Bone marrow (tissue), 2 donors: ENCODE results near the gene KIAA1217.
"Not testable (repeated sequence)": the region's sequence is repeated elsewhere in the genome, so short reads cannot be mapped to it uniquely, and the experiment has no call there.

Experiments
- DNase-seq, 2 donors: peaks; one replicate each; lab custom pipeline; 2025; lab: John Stamatoyannopoulos, UW

Gene KIAA1217

DNA sequence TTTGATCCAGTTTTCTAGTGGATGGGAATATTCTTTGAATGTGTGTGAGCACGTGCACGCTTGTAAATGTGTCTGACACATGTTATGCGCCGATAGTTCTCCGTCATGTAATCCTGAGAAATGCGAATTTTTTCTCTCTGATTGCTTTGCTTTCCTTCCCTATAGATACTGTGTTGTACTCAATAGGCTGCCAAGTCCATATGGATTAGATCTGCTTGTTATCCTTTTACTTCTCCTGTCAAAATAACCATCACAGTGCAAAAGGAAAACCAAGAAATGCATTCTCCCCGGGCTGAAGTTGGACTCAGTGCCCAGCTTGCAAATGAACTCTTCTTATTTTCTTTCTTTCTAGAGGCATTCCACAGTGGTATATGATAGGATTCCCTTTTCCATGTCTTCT, 131.9 kb downstream of the KIAA1217 start:
- no peak for DNase-seq

DNA sequence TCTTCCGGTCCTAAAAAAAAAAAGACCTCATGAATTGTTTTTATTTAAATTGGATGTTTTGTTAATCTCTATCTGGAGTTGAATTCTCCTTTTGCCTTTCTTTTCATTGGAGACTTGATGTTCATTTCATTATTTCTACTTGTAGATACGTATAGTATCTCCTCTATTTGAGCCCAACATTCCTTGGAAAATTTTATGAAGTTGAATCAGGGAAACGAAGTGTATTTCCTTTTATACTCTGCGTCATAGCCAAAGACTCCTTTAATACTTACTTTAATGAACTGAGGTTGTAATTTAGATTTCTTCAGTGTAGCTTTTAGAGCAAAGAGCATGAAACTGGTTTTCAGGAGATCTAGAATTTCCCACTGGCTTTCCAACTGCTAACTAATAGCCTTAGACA, 132.4 kb downstream of the KIAA1217 start:
- DNase-seq: no peak

DNA sequence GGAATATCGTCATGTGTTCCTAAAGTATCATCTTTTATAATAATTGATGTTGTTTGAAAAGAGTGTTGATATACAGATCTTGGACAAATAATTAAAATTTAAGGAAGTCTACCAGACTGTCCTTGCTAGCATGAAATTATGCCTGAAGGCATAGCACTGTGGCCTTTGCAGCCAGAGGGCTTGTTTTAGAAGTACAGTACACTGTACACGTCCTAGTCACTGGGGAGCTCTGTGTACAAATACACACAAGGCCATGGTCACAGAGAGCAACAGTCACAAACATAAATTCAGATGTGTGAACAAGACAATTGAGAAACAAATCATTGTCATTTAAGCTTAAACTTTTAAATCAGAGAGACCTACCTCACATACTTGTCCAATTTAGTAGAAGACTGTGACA, 133.0 kb downstream of the KIAA1217 start:
- DNase-seq: no peak

DNA sequence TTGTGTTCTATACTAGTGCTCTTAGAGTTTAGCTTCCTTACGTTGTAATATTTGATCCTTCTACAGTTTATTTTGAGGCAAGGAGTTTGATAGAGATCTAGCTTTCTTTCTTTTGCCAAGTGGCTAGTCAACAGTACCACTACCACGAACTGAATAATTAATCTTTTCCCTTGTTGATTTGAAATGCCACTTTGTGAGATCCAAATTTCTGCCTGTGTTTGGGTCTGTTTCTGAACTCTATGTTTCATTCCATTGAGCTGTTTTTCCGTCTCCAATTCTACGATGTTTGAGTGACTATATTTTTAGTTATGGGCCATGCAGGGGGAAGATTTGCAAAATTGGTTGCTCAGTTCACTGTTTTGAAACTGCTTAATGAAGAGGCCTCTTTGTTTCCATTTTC, 134.7 kb downstream of the KIAA1217 start:
- no peak for DNase-seq

DNA sequence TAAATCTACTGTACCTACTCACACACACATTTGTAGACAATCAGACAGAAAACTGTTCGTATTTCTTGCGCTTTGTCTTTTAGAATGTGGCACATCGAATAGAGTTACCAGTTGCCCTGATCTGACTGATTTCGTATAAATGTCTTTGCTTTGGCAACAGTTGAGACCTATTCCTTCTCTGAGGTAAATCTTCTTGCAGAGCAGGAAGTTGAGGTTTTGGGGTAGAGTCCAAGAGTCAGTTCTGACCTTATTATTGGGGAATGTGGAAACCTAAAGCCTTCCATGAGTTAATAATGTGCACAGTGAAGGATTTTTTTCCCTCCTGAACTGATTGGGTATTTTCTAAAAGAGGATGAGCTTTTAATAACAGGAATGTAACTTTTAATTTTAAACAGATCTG, 135.3 kb downstream of the KIAA1217 start:
- no peak for DNase-seq

DNA sequence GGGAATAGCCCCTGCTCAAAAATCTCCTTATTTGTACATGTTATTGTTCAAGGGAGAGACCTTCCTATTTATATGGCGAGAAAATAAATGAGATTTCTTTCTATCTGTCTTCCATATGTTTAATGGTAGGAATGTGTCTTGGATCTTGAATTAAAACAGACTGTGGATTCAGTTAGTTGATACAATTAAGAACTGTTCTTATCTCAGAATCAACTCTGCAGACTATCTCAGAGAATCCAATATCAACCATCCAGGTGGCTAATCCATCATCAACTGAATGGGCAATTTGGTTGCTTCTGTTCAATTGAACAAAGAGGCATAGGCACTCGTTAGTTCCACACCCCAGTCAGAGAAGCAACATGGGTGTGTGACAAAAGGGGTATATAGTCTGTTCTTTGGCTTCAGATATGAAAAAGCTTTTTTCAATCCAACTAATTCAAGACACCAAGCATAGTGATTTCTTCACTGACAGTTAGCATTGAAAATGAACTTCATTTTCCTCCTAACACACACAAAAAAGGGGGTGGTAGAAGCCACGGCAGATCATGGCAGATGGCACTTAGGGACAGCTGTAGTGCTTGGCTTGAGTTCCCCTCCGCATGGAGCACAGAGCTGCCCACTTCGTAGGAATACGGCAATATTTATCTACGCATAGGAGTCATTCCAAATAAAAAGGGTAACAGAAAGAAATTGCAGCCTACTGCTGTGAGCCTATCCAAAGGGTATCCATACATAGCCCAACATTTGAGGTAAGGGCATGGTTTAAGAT, 135.9 kb downstream of the KIAA1217 start:
- DNase-seq: no peak

DNA sequence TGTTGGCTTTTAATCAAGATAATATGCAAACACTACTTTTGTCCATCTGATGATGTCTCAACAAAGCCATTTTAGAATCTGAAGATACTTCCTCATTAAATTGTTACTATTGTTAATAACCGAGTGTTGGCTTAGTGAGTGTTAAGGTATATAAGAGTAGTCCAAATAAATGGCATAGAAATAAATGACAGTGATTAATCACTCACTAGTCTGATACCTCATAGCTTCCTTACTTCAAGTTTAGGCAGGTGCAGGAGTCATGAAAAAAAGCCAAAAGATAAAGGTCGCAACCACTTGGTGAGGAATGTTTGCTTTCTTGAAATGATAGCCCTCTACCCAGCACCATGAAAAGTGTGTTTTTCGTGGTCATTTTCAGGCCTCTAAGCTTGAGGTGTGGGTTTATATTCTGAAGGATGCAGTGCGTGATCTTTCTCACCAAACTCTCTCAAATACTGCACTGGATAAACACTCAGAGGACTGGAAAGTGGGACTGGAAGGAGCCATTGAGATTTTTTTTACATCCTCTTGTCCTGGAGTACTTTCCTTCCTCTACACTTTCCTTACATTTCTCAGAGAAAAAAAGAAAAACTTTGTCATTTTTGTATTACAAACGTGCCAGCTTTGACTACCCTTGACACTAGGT, 138.1 kb downstream of the KIAA1217 start:
- DNase-seq: no peak

DNA sequence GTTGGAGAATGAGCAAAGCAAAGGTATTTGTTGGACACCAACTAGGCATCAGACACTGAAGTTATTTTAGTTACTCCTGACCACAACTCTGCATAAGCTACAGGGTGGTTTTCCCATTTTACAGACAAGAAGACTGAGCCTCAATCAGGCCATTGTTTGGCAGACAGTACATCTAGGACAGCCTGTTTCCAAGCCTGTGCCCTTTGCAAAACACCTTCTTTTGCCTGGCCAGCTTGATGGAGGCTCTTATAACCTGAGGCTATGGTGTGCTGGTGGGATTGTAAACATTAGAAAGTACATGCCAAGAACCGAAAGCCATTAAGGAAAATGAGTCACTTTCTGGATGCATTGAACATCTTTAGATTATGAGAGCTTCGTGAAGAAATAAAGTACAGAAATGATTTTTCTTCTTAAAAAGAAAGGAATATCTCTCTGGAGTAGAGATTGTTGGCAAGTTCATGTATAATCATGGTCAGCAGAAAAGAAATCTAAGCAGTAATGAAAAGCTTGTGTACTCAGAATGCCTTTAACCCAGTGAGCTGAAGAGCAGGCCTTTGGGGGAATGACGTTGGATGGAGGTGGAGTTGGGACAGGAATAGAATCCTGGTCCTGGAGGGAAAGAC, 140.6 kb downstream of the KIAA1217 start:
- DNase-seq: no peak

DNA sequence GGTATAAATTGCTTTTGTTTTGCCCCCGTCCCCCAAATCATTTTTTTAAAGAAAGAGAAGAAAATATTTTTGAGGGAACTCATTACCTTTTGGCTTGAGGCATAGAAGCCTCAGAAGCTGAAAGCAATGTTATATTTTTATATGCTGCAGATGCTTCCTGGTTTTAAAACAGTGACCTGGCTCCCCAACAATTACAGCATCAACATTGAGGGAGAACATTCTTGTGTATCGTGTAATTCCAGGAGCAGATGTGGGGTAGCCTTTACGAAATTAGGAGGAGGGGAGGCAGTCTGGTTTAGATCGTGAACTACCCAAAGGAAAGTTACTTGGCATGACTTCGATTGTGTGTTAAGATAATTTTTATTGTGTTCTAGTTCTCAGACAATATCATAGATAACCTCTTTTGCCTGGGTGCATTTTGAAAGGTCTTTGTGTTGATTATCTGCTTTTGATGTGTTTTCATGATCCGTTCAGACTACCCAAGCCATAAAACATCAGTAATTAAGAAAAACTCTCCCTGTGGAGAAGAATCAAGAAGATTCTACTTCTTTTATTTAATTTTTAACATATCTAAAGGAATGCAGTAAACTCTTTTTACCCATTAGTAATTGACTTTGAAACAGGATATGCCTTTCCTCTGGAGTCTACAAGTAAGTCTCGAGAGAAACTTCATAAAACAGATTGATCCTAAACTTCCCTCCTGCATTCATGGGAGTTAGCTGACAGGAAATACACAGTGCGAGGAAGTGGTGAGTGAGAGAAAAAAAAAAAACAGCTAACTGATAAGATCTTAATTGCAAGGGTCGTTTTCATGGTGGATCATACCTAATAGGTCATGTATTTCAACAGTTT, 141.4 kb downstream of the KIAA1217 start:
- DNase-seq: no peak

DNA sequence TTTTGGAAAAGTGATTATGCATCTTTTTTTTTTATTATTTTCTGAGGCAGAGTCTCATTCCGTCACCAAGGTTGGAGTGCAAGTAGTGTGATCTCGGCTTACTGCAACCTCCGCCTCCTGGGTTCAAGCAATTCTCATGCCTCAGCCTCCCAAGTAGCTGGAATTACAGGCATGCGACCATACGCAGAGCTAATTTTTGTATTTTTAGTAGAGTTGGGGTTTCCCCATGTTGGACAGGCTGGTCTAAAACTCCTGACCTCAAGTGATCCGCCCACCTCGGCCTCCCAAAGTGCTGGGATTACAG, 141.9 kb downstream of the KIAA1217 start:
- DNase-seq: not testable (repeated sequence)

DNA sequence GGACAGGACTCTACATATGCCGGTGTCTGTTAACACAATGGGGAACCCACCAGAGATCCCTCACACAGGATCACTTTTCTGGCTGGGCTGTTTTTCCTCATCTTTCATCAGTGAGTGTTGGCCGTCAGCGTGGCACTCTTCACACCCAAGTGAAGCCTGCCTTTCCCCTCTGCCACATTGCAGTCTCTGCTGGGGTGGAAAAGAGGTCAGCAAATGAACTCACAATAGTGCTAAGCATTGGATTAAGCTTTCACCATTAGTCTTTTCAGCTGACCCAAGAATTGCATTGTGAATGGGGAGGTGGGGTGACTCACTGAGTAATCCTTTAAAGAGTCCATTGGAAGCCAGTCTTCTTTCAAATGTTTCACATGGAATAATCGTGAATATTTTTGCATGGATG, 143.0 kb downstream of the KIAA1217 start:
- DNase-seq: no peak

DNA sequence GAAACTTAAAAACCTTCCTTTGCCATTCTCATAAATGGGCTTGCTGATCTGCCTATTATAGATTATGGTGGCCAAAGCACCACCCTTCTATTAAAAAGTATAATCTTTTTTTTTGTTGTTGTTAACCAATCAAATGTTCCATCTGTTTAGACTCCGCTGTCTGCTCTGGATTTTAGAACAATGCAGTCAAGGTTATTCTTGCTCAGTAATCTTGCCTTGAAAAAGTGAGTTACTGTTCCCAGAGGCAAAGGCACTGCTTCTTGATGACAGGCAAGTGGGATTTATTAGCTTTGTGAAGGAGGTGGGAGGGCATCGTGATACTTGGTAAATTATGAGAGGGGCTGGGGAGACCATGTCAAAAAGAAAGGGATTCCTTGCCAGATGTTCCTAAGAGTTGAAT, 143.5 kb downstream of the KIAA1217 start:
- no peak for DNase-seq

DNA sequence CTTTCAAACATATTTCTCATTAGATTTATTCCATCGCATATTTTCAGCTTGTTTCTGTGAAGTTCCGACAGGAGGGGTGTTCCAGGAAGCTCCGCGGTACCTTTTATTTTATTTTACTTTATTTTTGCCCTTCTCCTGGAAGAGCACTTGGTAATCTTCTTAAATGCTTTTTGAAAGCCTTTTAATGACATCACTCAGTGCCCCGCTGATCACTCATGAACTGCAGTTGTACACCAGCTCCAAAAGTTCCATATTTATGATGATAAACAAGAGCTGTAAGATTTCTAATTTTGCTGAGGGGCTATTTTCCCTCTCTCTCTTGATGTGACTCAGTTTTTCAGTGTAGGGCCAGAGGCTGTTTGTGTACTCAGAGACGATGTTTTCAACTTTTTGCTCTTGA, 144.4 kb downstream of the KIAA1217 start:
- no peak for DNase-seq

DNA sequence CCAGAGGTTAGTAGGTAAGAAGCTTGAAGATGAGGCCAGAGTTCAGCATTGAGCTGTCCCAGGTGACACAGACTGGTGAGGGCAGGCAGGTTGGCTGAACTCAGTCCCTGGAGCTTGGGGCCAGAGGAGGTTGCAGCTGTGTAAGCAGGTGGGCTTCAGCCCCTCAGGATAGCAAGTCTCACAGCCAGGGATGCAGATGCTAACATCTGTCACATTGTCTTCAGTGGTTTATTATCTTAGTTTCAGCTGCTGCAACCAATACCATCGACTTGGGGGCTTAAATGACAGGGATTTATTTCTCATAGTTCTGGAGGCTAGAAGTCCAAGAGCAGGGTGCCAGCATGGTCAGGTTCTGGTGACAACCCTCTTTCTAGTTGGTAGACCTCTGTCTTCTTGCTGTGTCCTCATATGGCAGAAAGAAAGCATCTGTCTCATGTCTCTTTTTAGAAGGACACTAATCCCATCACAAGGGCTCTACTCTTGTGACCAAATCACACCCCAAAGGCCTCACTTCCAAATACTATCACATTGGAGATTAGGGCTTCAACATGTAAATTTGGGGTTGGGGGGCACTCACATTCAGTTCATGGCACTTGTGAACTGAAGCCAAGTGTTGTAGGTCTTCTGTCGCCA, 146.2 kb downstream of the KIAA1217 start:
- no peak for DNase-seq

DNA sequence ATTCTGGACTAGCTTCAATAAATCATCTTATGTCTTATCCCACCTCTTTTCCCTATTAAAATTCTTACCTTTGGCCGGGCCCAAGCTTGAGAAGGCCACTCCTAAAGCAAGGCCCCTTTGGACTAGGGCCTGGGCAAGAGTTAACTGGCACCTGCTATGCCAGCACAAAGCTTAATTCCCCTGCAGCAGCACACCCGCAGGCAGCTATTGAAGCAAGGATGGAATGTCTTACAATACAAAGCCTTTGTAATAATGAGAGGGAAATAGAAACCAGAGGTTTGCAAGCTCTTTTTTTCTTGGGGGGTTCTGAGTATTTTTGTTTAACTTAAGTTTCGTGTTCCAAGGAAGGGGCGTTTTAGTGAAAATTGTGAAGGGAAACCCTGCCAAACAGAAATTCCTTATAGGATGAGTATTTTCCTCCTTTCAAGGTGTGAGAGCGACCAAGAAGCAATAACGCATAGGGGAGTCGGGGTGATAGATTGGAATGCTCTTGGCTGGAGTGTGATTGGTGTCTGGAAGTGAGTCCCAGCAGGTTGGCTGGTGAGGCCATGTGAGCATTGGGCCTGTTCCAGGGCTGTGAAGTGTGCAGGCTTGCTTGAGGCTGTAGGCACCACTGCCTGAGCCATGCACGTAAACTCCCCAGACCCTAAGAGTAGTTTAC, 148.5 kb downstream of the KIAA1217 start:
- DNase-seq: no peak

DNA sequence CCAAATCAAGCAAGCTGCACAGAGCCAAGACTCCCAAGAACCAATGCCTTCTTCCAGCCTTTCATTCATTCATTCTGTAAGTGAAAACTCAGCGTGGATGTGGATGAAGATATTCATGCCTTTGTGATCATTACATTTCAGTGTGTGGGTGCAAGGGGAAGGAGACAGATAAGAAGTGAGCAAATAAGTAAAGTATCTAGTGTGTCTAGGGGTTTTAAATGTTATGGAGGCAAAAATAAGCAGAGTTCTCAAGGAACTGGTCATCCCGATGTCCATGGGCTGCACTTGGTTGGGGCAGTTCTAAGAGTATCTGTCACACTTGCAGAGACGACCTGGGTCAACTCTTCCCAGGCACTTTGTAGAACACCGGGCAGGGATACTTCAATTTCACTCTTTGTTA, 149.1 kb downstream of the KIAA1217 start:
- DNase-seq: no peak

DNA sequence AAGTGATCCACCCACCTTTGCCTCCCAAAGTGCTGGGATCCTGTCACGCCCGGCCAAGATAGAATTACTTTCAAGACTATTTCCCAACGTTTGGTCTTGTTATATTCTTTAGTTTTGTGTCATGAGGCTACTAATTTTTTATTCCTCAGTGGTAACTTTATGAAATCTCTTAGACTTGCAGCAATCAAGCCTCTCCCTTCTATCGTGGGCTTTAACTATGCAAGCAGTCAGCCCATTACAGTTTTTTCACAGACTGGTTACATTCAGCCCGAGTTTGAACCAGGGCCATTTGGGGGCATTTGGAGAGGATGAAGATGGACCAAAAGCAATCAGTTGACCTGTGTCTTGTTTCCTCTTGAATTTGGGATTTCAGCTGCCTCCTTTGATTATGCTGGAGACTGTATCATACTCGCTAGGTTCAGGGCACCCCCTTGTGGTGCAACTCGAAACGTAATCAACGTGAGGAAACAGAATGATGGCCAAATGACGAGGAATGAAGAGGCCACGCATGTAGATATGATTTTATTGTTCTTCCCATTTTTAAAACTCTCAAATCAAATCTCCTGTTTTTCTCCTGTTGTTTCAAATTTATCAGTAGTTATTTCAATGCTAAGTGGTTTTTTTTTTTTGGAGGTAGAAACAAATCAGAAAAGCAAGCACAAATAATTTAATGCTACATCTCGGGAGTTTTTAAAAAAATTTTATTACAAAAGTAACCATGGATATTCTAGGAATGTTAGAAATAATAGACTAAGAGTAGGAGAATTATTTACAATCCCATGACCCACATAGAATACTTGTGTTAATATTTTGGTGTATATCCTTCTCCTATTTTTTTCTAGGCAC, 151.6 kb downstream of the KIAA1217 start:
- no peak for DNase-seq

DNA sequence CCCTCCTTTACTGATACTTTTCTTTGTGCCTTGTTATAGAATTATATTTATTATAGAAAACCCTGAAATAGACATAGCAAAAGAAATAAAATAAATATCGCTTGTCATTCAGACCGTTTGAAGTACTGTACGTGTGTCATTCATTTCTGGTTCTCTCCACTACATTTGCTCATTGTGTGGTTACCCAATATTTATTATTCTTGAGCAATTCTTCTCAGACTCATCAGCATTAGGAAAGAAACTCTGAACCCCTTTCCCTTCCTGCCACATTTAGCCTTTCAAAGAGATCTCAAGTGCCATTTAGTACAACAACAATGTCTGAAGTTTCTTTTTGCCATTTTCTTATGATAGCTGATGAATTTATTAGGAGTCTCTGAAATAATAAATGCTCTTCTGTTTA, 154.1 kb downstream of the KIAA1217 start:
- DNase-seq: no peak

DNA sequence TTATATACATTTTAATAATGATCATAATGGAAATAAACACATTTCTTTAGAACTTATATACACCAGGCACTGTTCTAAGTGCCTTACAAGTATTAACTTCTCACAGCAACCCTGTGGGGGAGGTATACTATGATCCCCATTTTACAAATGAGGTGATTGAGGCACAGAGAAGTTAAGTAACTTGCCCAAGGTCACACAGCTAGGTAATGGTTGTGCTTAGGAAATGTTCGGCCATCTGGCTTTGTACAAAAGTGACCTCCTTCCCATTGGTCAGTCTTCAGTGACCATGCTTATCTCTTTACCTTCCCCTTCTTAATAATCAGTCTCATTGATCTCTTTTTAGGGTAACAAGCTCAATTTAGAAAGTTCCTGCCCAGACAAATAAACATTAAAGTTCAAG, 158.8 kb downstream of the KIAA1217 start:
- no peak for DNase-seq

DNA sequence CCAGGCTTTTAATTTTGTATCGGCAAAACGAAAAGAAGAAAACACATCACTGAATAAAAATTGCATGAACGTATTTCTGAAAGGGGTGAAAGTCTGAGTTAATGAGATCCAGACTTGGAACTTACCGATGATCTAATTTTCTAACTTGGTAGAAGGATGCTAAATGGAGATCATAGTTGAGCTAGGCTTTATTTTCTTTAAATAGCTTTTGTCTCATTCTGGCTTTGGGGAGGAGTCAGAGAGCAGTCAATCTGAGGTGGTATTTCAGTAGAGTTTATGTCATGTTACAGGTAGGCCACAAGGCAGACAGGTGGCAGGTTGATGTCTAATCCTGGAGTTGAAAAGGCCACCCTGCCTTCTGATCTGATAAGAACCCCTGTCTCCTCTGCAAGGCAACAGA, 161.9 kb downstream of the KIAA1217 start:
- no peak for DNase-seq

DNA sequence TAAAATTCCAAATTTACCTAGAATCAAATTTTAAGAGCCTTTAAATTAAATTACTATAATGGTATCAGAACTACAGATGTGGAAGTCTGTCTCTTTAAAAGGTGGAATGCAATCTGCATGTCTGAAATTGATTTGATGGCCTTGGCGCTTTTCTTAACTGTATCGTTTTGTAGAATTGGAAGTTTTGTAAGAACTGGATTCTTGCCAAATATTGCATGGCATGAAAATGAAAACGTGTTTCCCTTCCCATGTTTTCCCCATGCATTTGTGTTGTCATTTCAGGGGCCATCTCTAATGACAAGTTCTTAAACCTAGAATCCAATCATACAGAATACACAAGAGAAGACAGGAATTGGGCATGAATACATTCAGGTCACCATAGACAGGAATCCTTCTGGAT, 162.5 kb downstream of the KIAA1217 start:
- no peak for DNase-seq
